Measurements from ENCODE around the gene OTOS.

DNA sequence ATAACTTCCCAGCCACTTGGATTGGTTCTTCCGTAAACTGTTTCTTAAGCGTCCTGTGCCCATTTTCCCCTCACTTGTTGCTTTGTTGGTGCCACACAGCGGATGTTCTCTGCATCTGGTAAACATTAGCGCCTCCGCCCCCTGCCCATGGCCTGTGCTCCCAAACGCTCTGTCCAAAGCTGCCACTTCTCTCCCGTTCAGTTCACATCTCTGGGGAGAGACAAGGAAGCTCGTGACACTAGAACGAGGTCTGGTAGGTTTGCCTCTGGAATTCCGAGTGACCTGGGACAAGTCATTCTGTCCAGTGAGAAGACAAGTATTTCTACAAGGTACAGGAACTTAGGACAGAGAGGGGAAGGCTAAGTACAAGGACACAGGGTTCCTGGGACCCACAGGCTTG, 13.7 kb downstream of the OTOS start:
- TF ChIP-seq, protein P1, sequence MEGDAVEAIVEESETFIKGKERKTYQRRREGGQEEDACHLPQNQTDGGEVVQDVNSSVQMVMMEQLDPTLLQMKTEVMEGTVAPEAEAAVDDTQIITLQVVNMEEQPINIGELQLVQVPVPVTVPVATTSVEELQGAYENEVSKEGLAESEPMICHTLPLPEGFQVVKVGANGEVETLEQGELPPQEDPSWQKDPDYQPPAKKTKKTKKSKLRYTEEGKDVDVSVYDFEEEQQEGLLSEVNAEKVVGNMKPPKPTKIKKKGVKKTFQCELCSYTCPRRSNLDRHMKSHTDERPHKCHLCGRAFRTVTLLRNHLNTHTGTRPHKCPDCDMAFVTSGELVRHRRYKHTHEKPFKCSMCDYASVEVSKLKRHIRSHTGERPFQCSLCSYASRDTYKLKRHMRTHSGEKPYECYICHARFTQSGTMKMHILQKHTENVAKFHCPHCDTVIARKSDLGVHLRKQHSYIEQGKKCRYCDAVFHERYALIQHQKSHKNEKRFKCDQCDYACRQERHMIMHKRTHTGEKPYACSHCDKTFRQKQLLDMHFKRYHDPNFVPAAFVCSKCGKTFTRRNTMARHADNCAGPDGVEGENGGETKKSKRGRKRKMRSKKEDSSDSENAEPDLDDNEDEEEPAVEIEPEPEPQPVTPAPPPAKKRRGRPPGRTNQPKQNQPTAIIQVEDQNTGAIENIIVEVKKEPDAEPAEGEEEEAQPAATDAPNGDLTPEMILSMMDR (IDR thresholded peaks at IDR 0.05) = no peak
- no peak for TF ChIP-seq POLR2A (IDR thresholded peaks at IDR 0.05)
